Hematopoietic multipotent progenitor cell treated with erythropoietin and hydrocortisone succinate and interleukin-3 and kit ligand, for 15 days (in vitro differentiated cells): ENCODE results near the gene MDM4.
"Not testable (repeated sequence)": the region's sequence is repeated elsewhere in the genome, so short reads cannot be mapped to it uniquely, and the experiment has no call there.

ENCODE experiments used
- DNase-seq: peaks from one replicate; pipeline ENCODE4 v3.0.0-alpha.2; 2015; ENCODE audit warnings: low spot score

The MDM4 gene

GRCh38 chr1:204562075-204562990 is 46.1 kb downstream of the MDM4 start:
- no peak for DNase-seq

GRCh38 chr1:204563307-204563706 is 47.1 kb downstream of the MDM4 start:
- DNase-seq = no peak

DNA sequence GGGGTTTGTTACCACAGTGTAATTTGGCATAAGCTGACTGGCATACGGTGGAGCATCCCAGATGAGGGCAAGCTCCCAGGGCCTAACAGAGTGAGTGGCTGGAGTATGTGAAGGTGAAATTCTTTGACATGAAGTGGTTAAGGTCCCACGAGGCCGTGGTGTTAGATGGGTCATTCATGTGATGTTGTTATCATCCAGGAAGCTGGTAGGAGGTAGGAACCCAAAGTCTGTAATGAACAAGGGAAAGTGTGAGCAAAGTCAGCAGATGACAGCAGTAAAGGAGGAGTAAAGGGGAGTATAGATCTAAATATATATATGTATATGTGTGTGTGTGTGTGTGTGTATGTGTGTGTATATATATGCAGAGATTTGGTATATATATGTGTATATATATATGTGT is 47.6 kb downstream of the MDM4 start:
- no peak for DNase-seq

DNA sequence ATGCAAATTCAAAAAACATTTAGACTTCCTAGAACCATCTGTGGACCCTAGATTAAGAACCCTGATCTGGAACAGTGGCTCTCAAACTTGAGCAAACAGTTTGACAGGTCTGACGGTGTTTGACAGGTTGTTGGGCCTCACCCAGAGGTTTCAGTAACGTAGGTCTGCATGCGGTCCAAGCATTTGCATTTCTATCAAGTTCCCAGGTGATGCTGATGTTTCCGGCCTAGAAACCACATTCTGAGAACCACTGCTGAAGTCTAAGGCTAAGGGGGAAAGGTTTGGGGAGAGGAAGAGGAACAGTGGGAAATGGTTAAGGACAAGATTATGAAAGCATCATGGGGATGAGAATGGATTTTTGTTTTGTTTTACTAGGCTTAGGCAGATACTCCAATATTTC is 48.6 kb downstream of the MDM4 start:
- no peak for DNase-seq

DNA sequence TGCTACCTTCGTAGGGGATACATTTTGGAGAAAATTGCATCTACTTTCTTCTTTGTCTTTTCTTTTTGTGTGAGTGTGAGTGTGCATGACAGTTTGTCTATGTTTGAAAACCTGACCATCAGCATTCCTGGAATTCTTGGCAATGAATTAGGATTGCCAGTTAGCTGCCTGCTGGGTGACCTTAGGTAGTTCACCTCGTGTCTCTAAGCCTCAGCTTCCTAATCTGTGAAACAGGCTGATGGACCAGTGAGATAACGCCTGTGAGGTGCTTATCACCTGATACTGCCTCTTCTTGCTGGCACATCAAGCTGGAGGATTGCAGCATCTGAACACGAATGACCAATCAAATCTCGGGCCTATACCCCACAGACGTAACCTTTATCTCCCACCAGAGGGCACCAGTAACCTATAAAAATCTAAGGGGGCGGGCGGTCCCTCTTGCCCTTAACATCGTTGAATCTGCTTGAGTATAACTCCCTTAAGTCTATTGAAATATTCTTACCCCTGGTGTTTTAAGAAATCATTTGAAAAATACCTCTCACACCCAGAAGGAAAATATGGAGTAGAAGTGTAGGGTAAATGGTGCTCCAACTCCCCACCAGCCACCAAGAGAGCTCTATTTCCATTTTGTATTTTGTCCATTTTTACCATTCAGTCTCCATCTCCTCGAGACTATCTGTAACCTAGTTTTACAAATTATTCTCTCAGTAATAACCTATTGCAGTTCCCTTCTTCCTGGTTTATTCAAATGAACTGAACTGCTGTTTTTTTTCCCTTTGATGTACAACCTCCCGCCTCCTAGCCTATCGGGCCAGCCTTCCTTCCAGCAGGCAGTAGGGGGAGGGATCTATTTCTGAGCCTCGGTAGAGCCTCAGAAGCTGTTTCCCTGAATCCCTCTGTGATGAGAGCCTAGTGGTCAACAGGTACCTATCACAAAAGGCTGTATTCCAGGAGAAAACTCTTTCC is 49.7 kb downstream of the MDM4 start:
- peak; percentile 78 for DNase-seq

GRCh38 chr1:204566583-204566955 is 50.4 kb downstream of the MDM4 start:
- DNase-seq = no peak

- DNase-seq = no peak
These were observed 50.9 kb downstream of the MDM4 start for GRCh38 chr1:204567071-204567470.

DNA sequence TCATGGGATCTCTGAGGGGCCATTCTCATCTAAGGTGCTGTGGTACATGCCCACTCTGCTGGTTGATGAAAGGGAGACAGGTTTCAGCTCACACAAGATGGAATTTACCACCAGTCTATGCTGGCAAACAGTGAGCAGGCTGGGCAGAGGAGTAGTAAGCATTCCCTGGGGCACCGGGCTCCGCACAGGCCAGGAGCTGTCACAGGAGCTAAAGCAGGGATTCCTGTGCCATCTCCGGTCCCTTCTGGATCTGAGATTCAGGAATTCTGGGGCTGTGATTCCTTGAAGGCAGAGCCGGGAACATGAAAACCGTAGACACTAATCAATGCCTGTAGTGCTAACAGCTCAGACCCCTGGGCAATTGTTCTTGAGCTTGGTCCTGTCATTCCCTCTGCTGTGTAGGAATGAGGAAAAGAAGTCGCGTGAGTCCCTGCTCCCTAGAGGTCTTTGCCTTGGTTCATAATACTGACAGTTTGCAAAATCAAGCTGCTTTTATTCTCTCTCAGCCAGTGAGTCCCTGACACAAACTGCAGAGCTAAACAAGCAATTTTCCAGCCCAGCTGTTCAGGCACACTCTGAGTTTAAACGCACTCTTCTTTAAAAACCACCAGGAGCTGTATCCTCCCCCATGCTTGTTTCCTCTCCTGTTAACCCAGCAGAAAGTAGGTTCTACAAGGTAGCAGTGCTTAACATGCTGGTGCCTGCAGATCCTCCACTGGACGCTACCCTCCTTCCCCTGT is 52.5 kb downstream of the MDM4 start:
- no peak for DNase-seq

DNA sequence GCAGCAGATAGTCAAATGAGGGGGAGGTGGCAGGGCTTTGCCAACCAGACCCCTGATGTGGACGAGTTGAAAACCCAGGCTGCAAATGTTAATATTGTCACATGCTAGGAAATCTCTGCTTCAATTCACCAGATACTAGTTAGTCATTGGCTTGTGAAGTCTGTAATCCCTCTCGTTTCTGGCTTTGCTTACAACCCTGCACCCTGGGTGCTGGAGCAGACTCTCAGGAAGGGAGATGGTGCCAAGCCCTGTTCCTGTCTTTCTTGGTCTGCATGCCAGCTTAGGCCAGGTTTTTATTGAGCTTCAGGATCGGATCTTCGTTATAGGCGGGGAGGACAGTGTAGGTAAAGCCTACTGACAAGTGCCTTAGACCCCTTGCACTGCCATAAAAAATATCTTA is 53.3 kb downstream of the MDM4 start:
- no peak for DNase-seq

DNA sequence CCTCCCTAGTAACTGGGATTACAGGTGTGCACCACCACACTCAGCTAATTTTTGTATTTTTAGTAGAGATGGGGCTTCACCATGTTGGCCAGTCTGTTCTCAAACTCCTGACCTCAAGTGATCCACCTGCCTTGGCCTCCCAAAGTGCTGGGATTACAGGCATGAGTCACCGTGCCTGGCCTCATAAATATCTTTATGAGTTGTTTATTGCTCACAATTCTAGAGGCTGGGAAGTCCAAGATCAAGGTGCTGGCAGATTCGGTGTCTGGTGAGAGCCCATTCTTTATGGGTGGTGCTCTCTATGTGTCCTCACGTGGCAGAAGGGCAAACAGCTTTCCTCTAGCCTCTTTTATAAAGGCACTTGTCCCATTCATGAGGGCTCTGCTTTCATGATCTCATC is 53.8 kb downstream of the MDM4 start:
- DNase-seq = not testable (repeated sequence)

DNA sequence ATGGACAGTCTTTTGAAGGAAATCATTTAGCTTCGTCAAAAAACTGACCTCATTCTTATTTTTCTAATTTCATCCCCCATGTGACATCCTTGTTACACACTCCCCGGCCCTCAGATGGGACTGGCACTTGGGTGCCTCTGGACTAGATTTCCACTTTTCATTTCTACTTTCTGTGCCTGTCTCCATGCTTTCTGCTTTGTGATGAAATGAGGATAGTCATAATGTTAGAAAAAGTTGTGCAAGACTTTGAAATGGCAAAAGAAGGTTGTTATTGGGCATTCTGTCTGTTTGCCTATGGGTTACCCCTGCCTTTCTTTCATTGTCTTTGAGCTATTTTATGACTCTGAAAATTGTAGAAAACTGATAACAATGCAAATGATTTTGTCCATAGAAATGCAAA is 54.9 kb downstream of the MDM4 start:
- DNase-seq = no peak

GRCh38 chr1:204571631-204572030 is 55.4 kb downstream of the MDM4 start:
- DNase-seq = no peak

DNA sequence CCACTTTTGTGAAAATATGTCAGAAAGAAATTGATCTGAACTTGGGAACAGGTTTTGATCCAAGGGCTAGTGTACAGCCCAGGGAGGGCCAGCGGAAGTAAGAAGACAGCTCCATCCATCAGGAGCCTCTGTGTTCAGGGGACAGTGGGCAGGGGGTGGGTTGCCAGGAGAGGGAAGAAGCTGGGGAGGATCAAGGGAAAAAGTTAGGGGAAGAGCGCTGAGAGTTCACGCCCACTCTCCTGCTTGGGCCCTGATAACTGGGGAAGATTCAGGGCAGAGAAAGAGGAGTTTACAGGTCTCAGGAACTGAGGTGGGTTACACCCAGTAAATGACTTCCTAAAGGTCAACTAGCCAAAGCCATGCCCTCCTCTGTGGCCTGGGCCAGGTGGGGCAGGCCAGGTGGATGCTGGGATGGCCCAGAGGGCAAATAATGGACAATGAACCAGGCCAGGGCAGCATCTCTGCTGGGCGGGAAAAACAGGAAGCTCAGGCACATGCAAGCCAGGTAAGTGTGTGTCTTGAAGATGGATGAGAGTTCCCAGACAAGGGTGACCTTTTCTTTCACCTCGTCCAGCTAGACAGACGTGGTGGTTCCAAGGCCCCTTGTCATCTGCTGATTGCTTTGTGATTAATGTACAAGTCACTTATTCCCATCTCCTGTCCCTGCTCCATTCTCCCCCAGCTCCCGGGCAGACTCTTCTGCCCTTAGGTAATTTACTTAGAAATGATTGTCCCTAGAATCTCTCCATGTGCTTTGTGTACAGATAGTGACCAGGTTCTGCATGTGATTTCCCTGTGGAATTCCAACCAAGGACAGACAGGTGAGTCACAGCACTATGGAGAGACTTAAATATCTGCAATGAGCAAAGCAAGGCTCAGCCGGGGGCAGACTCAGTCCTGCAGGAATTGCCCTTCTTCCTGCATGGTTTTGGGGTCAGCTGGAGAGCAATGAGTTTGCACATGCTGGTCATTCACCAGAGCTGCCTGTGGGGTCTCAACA is 57.0 kb downstream of the MDM4 start:
- DNase-seq = no peak

DNA sequence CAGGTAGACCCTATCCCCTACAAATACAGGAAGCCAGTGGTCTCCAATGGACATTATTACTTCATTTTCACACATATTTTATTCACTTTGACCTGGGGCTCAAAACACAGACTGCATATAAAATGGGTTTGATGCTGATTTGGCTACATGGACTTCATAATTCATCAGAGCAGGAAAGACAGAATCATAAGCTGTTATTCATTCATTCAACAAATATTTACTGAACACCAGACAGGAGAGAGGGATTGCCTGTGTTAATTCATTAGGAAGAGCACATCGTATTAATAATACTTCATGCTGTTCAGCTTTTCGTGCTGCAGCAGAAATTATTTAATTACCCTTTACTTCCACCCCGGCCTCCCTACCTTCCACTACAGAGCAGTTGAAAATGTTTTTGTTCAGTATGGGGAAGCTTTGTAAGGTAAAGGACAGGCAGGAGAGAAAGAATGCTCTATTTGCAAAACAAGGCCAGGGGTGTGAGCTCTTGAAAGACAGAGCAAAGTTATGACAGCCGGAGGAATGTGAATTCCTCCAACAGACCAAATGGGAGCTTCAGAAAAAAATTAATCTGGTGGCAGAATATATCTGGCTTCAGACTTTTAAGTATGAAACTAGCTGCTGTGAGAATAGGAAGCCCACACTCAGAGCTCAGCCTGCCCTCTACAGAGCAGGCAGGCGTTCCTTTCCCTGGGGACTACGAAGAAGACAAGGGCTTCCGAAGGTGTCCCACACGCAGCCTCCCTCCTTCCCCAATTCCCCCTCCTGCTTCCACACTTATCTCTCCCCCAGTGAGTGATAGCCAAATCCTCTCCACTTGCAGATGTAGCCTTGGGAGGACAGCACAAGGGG is 58.0 kb downstream of the MDM4 start:
- DNase-seq = no peak

- DNase-seq = no peak
These were observed 58.6 kb downstream of the MDM4 start for GRCh38 chr1:204574865-204575163.

GRCh38 chr1:204575221-204576190 is 59.3 kb downstream of the MDM4 start:
- DNase-seq = no peak

- DNase-seq = no peak
These were observed 60.2 kb downstream of the MDM4 start for GRCh38 chr1:204576422-204576821.

DNA sequence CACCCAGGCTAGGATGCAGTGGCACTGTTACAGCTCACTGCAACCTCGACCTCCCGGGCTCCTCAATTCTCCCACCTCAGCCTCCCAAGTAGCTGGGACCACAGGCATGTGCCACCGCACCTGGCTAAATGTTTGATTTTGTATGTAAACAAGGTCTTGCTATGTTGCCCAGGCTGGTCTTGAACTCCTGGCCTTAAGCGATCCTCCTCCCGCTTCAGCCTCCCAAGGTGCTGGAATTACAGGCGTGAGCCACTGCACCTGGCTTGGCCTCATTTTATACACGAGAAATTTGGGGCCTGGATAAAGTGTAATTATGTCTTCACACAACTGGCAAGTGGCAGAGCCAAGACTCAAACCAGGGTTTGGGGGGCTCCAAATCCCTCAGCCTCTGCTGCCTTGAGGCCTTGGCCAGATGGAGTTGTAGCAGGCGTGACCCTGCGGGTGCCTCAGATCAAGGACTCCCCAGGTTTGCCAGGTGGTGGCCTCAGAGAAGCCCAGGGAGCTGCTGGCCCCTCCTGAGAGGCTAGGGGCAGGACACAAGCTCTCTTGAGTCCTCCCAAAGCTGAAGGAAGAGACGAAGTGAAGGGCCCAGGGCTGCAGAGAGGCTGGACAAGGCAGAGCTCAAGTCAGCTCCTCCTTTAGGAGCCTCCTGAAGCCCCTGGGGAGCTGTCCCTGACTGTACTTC is 61.7 kb downstream of the MDM4 start:
- no peak for DNase-seq
